Measurements from ENCODE around the gene ZNF575. TPM values are rescaled to one million over a fixed set of nuclear protein-coding genes. Genes with fewer than 3 reads are reported as not detected.
"Not testable (repeated sequence)": the region's sequence is repeated elsewhere in the genome, so short reads cannot be mapped to it uniquely, and the experiment has no call there.

The ZNF575 gene
- total RNA-seq, 2 experiments from 2014 or later = 3.1 to 5.2 TPM

GRCh38 chr19:43518051-43518450 is 14.9 kb upstream of the ZNF575 start:
- Mint-ChIP-seq H3K27me3 (ENCODE audit: low read depth) (no peaks in the 10 kb centered on the region), H3K4me3 (no peak overlapping the region), H3K4me1 (ENCODE audit: low read depth) (peaks cover 9% of the 10 kb centered on the region), H3K27ac (no peak overlapping the region), H3K36me3 (ENCODE audit: low read depth) (peaks cover 7% of the 10 kb centered on the region), H3K9me3 (no peaks in the 10 kb centered on the region)
- CTCF ChIA-PET = interaction anchor here (0.6 to 6.4 kb wide), 8 partner anchors 8 to 92 kb away, joined by 3 to 230 read pairs (median 6); partner anchors contain the start of gene PHLDB3
- no peak for DNase-seq
- intact Hi-C loops (cut with micrococcal nuclease) = no loop called here

- peaks cover 2% of the 10 kb centered on the region for H3K36me3 Mint-ChIP-seq (ENCODE audit: low read depth)
- H3K4me1 Mint-ChIP-seq (ENCODE audit: low read depth) = peaks cover 12% of the 10 kb centered on the region
- peak overlapping the region; percentile 48 for H3K27ac Mint-ChIP-seq
Observed at GRCh38 chr19:43519436-43520088, 13.4 kb upstream of the ZNF575 start.

GRCh38 chr19:43522929-43523328 is 10.1 kb upstream of the ZNF575 start:
- Mint-ChIP-seq H3K36me3 (ENCODE audit: low read depth) (peaks cover 3% of the 10 kb centered on the region), H3K27me3 (ENCODE audit: low read depth) (no peaks in the 10 kb centered on the region), H3K4me3 (no peak overlapping the region), H3K4me1 (ENCODE audit: low read depth) (peaks cover 25% of the 10 kb centered on the region), H3K9me3 (no peaks in the 10 kb centered on the region), H3K27ac (peak overlapping the region; percentile 15)
- CTCF ChIA-PET = interaction anchor here (0.7 to 6.4 kb wide), 4 partner anchors 17 to 76 kb away, joined by 3 to 230 read pairs (median 4); no protein-coding TSS in a partner anchor
- no peak for DNase-seq
- intact Hi-C loops (cut with micrococcal nuclease) = no loop called here

More at GRCh38 chr19:43519436-43520088, 13.4 kb upstream of the ZNF575 start:
- Mint-ChIP-seq H3K27me3 (ENCODE audit: low read depth) (no peaks in the 10 kb centered on the region), H3K9me3 (no peaks in the 10 kb centered on the region), H3K4me3 (no peak overlapping the region)
- CTCF ChIA-PET = interaction anchor here (0.5 to 6.4 kb wide), 35 partner anchors 10 to 719 kb away, joined by 3 to 230 read pairs (median 4); partner anchors contain the start of genes IRGQ, PHLDB3, XRCC1 and ZNF575
- intact Hi-C loops (cut with micrococcal nuclease) = loop anchor here (1.0 kb wide), 3 partner anchors 15 to 86 kb away; partner anchors contain the start of gene PHLDB3
- peak; percentile 89 for DNase-seq

GRCh38 chr19:43523696-43524095 is 9.3 kb upstream of the ZNF575 start:
- not testable (repeated sequence) for H3K27me3 Mint-ChIP-seq (ENCODE audit: low read depth); DNase-seq; H3K36me3 Mint-ChIP-seq (ENCODE audit: low read depth); H3K4me3 Mint-ChIP-seq; H3K27ac Mint-ChIP-seq; H3K9me3 Mint-ChIP-seq
- CTCF ChIA-PET = interaction anchor here (0.7 to 6.1 kb wide), 5 partner anchors 31 to 79 kb away, joined by 3 to 49 read pairs (median 13); no protein-coding TSS in a partner anchor
- H3K4me1 Mint-ChIP-seq (ENCODE audit: low read depth) = peaks cover 29% of the 10 kb centered on the region
- intact Hi-C loops (cut with micrococcal nuclease) = loop anchor here (2.0 kb wide), 3 partner anchors 61 to 231 kb away; partner anchors contain the start of gene SMG9

- H3K4me3 Mint-ChIP-seq = peak overlapping the region; percentile 97
- CTCF ChIA-PET = interaction anchor here (0.6 to 6.1 kb wide), 14 partner anchors 10 to 1114 kb away, joined by 3 to 49 read pairs (median 4); no protein-coding TSS in a partner anchor
- peak; percentile 60 for DNase-seq
- no peaks in the 10 kb centered on the region for H3K9me3 Mint-ChIP-seq
- peak overlapping the region; percentile 96 for H3K27ac Mint-ChIP-seq
- peaks cover 21% of the 10 kb centered on the region for H3K4me1 Mint-ChIP-seq (ENCODE audit: low read depth)
- no peaks in the 10 kb centered on the region for H3K27me3 Mint-ChIP-seq (ENCODE audit: low read depth)
- peaks cover 3% of the 10 kb centered on the region for H3K36me3 Mint-ChIP-seq (ENCODE audit: low read depth)
- intact Hi-C loops (cut with micrococcal nuclease) = loop anchor here (1.0 to 5.0 kb wide), 6 partner anchors 8 to 257 kb away; partner anchors contain the start of genes IRGQ, KCNN4, SMG9 and ZNF575
Observed at GRCh38 chr19:43524922-43525835, 7.8 kb upstream of the ZNF575 start.

- peak; percentile 63 for DNase-seq
- Mint-ChIP-seq H3K27me3 (ENCODE audit: low read depth) (no peaks in the 10 kb centered on the region), H3K27ac (peak overlapping the region; percentile 96), H3K36me3 (ENCODE audit: low read depth) (peaks cover 3% of the 10 kb centered on the region), H3K4me1 (ENCODE audit: low read depth) (peaks cover 21% of the 10 kb centered on the region), H3K9me3 (no peaks in the 10 kb centered on the region), H3K4me3 (peak overlapping the region; percentile 97)
- intact Hi-C loops (cut with micrococcal nuclease) = loop anchor here (1.0 to 5.0 kb wide), 7 partner anchors 7 to 256 kb away; partner anchors contain the start of genes IRGQ, KCNN4, PHLDB3 and SMG9
- CTCF ChIA-PET = interaction anchor here (1.1 to 6.1 kb wide), 6 partner anchors 9 to 93 kb away, joined by 3 to 49 read pairs (median 12); no protein-coding TSS in a partner anchor
Observed at GRCh38 chr19:43525836-43526771, 6.9 kb upstream of the ZNF575 start.

- peaks cover 22% of the 10 kb centered on the region for H3K4me1 Mint-ChIP-seq (ENCODE audit: low read depth)
- intact Hi-C loops (cut with micrococcal nuclease) = loop anchor here (2.0 to 5.0 kb wide), 2 partner anchors 22 to 255 kb away; partner anchors contain the start of genes KCNN4 and PHLDB3
- no peaks in the 10 kb centered on the region for H3K27me3 Mint-ChIP-seq (ENCODE audit: low read depth)
- peak; percentile 73 for DNase-seq
- peaks cover 3% of the 10 kb centered on the region for H3K36me3 Mint-ChIP-seq (ENCODE audit: low read depth)
- CTCF ChIA-PET = interaction anchor here (1.1 to 6.1 kb wide), 7 partner anchors 7 to 95 kb away, joined by 3 to 49 read pairs (median 12); no protein-coding TSS in a partner anchor
- H3K27ac Mint-ChIP-seq = peak within 1 kb of the TSS; percentile 96
- H3K4me3 Mint-ChIP-seq = peak within 1 kb of the TSS; percentile 97
- no peaks in the 10 kb centered on the region for H3K9me3 Mint-ChIP-seq
Observed at GRCh38 chr19:43526884-43527859, 5.8 kb upstream of the ZNF575 start, which contains the start of gene ETHE1. Gene ETHE1, minus strand, starts transcription at chr19:43527201. Its CDS starts 24 bp downstream, at chr19:43527177.

- no peaks in the 10 kb centered on the region for H3K9me3 Mint-ChIP-seq
- H3K36me3 Mint-ChIP-seq (ENCODE audit: low read depth) = peaks cover 3% of the 10 kb centered on the region
- peaks cover 27% of the 10 kb centered on the region for H3K4me1 Mint-ChIP-seq (ENCODE audit: low read depth)
- no peaks in the 10 kb centered on the region for H3K27me3 Mint-ChIP-seq (ENCODE audit: low read depth)
- peak; percentile 48 for DNase-seq
- peak overlapping the region; percentile 53 for H3K4me3 Mint-ChIP-seq
- intact Hi-C loops (cut with micrococcal nuclease) = loop anchor here (2.0 to 5.0 kb wide), 2 partner anchors 23 to 254 kb away; partner anchors contain the start of genes KCNN4 and PHLDB3
- H3K27ac Mint-ChIP-seq = peak overlapping the region; percentile 96
- CTCF ChIA-PET = interaction anchor here (0.6 to 6.1 kb wide), 9 partner anchors 8 to 207 kb away, joined by 3 to 49 read pairs (median 7); no protein-coding TSS in a partner anchor
Observed at GRCh38 chr19:43527860-43528622, 4.9 kb upstream of the ZNF575 start.

- H3K4me3 Mint-ChIP-seq = peak overlapping the region; percentile 80
- intact Hi-C loops (cut with micrococcal nuclease) = loop anchor here (2.0 kb wide), 1 partner anchor 232 kb away; no protein-coding TSS in a partner anchor
- H3K9me3 Mint-ChIP-seq = no peaks in the 10 kb centered on the region
- no peaks in the 10 kb centered on the region for H3K27me3 Mint-ChIP-seq (ENCODE audit: low read depth)
- DNase-seq = no peak
- CTCF ChIA-PET = interaction anchor here (1.4 to 3.2 kb wide), 4 partner anchors 12 to 62 kb away, joined by 3 to 14 read pairs (median 3); no protein-coding TSS in a partner anchor
- H3K36me3 Mint-ChIP-seq (ENCODE audit: low read depth) = peaks cover 8% of the 10 kb centered on the region
- peak overlapping the region; percentile 88 for H3K27ac Mint-ChIP-seq
- H3K4me1 Mint-ChIP-seq (ENCODE audit: low read depth) = peaks cover 23% of the 10 kb centered on the region
Observed at GRCh38 chr19:43532571-43532961, 422 bp upstream of the ZNF575 start.

Data from activated naive CD4-positive, alpha-beta T cell treated with anti-CD3 and anti-CD28 coated beads for 36 hours (primary cell).